Keratinocyte (primary cell): ENCODE results near the gene SDK1. TPM values are rescaled to one million over a fixed set of nuclear protein-coding genes. Genes with fewer than 3 reads are reported as not detected.

Source experiments
- DNase-seq: peaks from one replicate; pipeline ENCODE4 v3.0.0-alpha.2; 2011; ENCODE audit warnings: low read depth, missing footprints, low spot score
- FAIRE-seq: peaks from 2 replicates; lab custom pipeline; 2011; peaks lifted over from hg19 to GRCh38; lab: Jason Lieb, UNC
- H2AFZ ChIP-seq: 2 replicates; pipeline ENCODE4 v1.6.0; 2012; ENCODE audit warnings: low read length, control low read depth, inconsistent platforms; ENCODE audit not compliant: control insufficient read depth
- H3K27ac ChIP-seq: 2 replicates; pipeline ENCODE4 v1.5.1; 2011; ENCODE audit warnings: low read length; ENCODE audit not compliant: control insufficient read depth, insufficient read depth
- H3K27me3 ChIP-seq: 3 replicates; pipeline ENCODE4 v1.6.0; 2011; ENCODE audit warnings: low read length; ENCODE audit not compliant: control insufficient read depth, insufficient read depth; ENCODE audit errors: extremely low read depth
- H3K36me3 ChIP-seq, 2 experiments: 2 replicates in 1 of 2; 3 replicates in 1 of 2; pipeline ENCODE4 v1.5.1; 2011; ENCODE audit warnings: low read length in 2 of 2, mild to moderate bottlenecking in 1 of 2; ENCODE audit not compliant: control insufficient read depth in 2 of 2, insufficient read depth in 2 of 2; ENCODE audit errors: extremely low read depth in 1 of 2
- H3K4me1 ChIP-seq: 3 replicates; pipeline ENCODE4 v1.5.1; 2011; ENCODE audit warnings: low read length; ENCODE audit not compliant: control insufficient read depth, insufficient read depth; ENCODE audit errors: extremely low read depth
- H3K4me2 ChIP-seq: 3 replicates; pipeline ENCODE4 v1.6.0; 2011; ENCODE audit warnings: low read depth, low read length; ENCODE audit not compliant: control insufficient read depth, insufficient read depth; ENCODE audit errors: extremely low read depth
- H3K4me3 ChIP-seq, 3 experiments: fragments of 200-600 bp in 1 of 3; sonication (generic) in 1 of 3; 2 replicates in 2 of 3; 3 replicates in 1 of 3; pipeline ENCODE4 v1.5.1; 2011 to 2016; ENCODE audit warnings: low read length in 3 of 3, mild to moderate bottlenecking in 3 of 3, control low read depth in 2 of 3, inconsistent platforms in 1 of 3, low read depth in 1 of 3, mixed read lengths in 1 of 3, mixed run types in 1 of 3, moderate library complexity in 1 of 3; ENCODE audit not compliant: control insufficient read depth in 2 of 3, insufficient read depth in 2 of 3; ENCODE audit errors: extremely low read depth in 1 of 3
- H3K79me2 ChIP-seq: 2 replicates; pipeline ENCODE4 v1.6.0; 2012; ENCODE audit warnings: low read length; ENCODE audit not compliant: control insufficient read depth, insufficient read depth
- H3K9ac ChIP-seq: 3 replicates; pipeline ENCODE4 v1.6.0; 2011; ENCODE audit warnings: low read length; ENCODE audit not compliant: control insufficient read depth, insufficient read depth; ENCODE audit errors: extremely low read depth
- H3K9me1 ChIP-seq: 3 replicates; pipeline ENCODE4 v1.6.0; 2011; ENCODE audit warnings: low read length; ENCODE audit not compliant: control insufficient read depth, insufficient read depth; ENCODE audit errors: extremely low read depth
- H3K9me3 ChIP-seq: 2 replicates; pipeline ENCODE4 v1.5.1; 2012; ENCODE audit warnings: low read depth, low read length; ENCODE audit not compliant: control insufficient read depth
- H4K20me1 ChIP-seq: 3 replicates; pipeline ENCODE4 v1.6.0; 2011; ENCODE audit warnings: low read length; ENCODE audit not compliant: control insufficient read depth, insufficient read depth; ENCODE audit errors: extremely low read depth
- CTCF ChIP-seq, 3 experiments: IDR thresholded peaks in 1 of 3; conservative IDR thresholded peaks in 1 of 3; optimal IDR thresholded peaks in 1 of 3; 2 replicates in 2 of 3; 3 replicates in 1 of 3; pipeline versions ENCODE3 to v1.5.1; 2011; ENCODE audit warnings: low read length in 3 of 3, mild to moderate bottlenecking in 3 of 3, moderate library complexity in 2 of 3, control low read depth in 1 of 3, inconsistent platforms in 1 of 3; ENCODE audit not compliant: insufficient read depth in 2 of 3; ENCODE audit errors: extremely low read depth in 1 of 3
- EZH2 ChIP-seq: IDR thresholded peaks from one replicate; pipeline ENCODE4 v1.6.1; 2012; ENCODE audit warnings: inconsistent platforms, mild to moderate bottlenecking, low read length, moderate library complexity
- dilution Hi-C: fragments of 300-500 bp; cut with MboI; formaldehyde crosslinking; loops from one replicate; pipeline ENCODE4 v1.7.0; 2020; ENCODE audit warnings: low sequenced_read_pairs; ENCODE audit not compliant: extremely low pct_ligation_motif_present
- polyA plus RNA-seq, 5 experiments: library from polyadenylated mRNA; depleted of rRNA in 3 of 5; stranded (reverse) in 3 of 5; stranded (forward) in 1 of 5; unstranded in 1 of 5; fragments of >200 nt; gene quantifications; 1 replicate in 1 of 5; 2 replicates in 3 of 5; 3 replicates in 1 of 5; pipeline versions ENCODE4 v1.2.1 to v1.2.3, GENCODE V29; 2011 to 2012; ENCODE audit warnings: missing spikeins in 2 of 5, low read depth in 1 of 5, low replicate concordance in 1 of 5

Gene SDK1
- polyA plus RNA-seq, 1 donor (not counting 4 experiments of a cell fraction or from before 2014, with no cell fraction given): 0.66 TPM

GRCh38 chr7:3893151-3893788 is 592.2 kb downstream of the SDK1 start:
- no peak overlapping the region for H3K9ac ChIP-seq
- peaks cover 4% of the 10 kb centered on the region for H3K27me3 ChIP-seq
- FAIRE-seq: no peak
- H4K20me1 ChIP-seq: no peaks in the 10 kb centered on the region
- no peaks in the 10 kb centered on the region for H3K36me3 ChIP-seq
- no peaks in the 10 kb centered on the region for H3K79me2 ChIP-seq
- no peaks in the 10 kb centered on the region for H3K9me1 ChIP-seq
- H3K4me2 ChIP-seq: no peak overlapping the region
- no peak overlapping the region for H3K4me3 ChIP-seq
- TF ChIP-seq CTCF (optimal IDR thresholded peaks at IDR 0.05 in 1 of 3, IDR thresholded peaks at IDR 0.05 in 1 of 3, conservative IDR thresholded peaks at IDR 0.05 in 1 of 3; ENCODE audit: extremely low read depth in 1 of 3, insufficient read depth in 2 of 3, low read length in 3 of 3): no peak
- TF ChIP-seq EZH2: no peak
- no peaks in the 10 kb centered on the region for H3K9me3 ChIP-seq
- DNase-seq: no peak
- dilution Hi-C loops: no loop called here
- no peak overlapping the region for H2AFZ ChIP-seq
- peaks cover 7% of the 10 kb centered on the region for H3K4me1 ChIP-seq
- no peak overlapping the region for H3K27ac ChIP-seq

GRCh38 chr7:3893789-3894153 is 592.7 kb downstream of the SDK1 start:
- dilution Hi-C loops: no loop called here
- Histone ChIP-seq H3K4me1 (peaks cover 12% of the 10 kb centered on the region), H3K79me2 (no peaks in the 10 kb centered on the region), H3K4me3 (no peak overlapping the region), H2AFZ (no peak overlapping the region), H3K4me2 (no peak overlapping the region), H3K27ac (no peak overlapping the region), H4K20me1 (no peaks in the 10 kb centered on the region), H3K36me3 (no peaks in the 10 kb centered on the region), H3K9me1 (no peaks in the 10 kb centered on the region), H3K9ac (no peak overlapping the region), H3K27me3 (peaks cover 4% of the 10 kb centered on the region), H3K9me3 (no peaks in the 10 kb centered on the region)
- TF ChIP-seq CTCF (optimal IDR thresholded peaks at IDR 0.05 in 1 of 3, IDR thresholded peaks at IDR 0.05 in 1 of 3, conservative IDR thresholded peaks at IDR 0.05 in 1 of 3; ENCODE audit: extremely low read depth in 1 of 3, insufficient read depth in 2 of 3, low read length in 3 of 3): no peak
- TF ChIP-seq EZH2: no peak
- no peak for DNase-seq
- no peak for FAIRE-seq
